Anterior cingulate cortex (tissue), 58 donors: Measurements from ENCODE around the gene PANK1.
"Not testable (repeated sequence)": the region's sequence is repeated elsewhere in the genome, so short reads cannot be mapped to it uniquely, and the experiment has no call there.

Source experiments
- DNase-seq, 58 donors: peaks; one replicate each; lab custom pipeline; 2025; lab: John Stamatoyannopoulos, UW

The PANK1 gene

GRCh38 chr10:89622151-89622550 lies 22.9 kb downstream of the PANK1 start:
- no peak for DNase-seq

GRCh38 chr10:89621438-89621837 lies 23.6 kb downstream of the PANK1 start:
- no peak for DNase-seq

- DNase-seq = not testable (repeated sequence)
These were observed 24.7 kb downstream of the PANK1 start for GRCh38 chr10:89620296-89620695.

GRCh38 chr10:89615824-89616223 lies 29.2 kb downstream of the PANK1 start:
- no peak for DNase-seq

- no peak for DNase-seq
These were observed 29.9 kb downstream of the PANK1 start for GRCh38 chr10:89615112-89615511.

- no peak for DNase-seq
These were observed 31.5 kb downstream of the PANK1 start for GRCh38 chr10:89613582-89613981.

GRCh38 chr10:89611282-89611681 lies 33.8 kb downstream of the PANK1 start:
- DNase-seq = no peak

- no peak for DNase-seq
These were observed 35.2 kb downstream of the PANK1 start for GRCh38 chr10:89609833-89610346.

- no peak for DNase-seq
These were observed 40.8 kb downstream of the PANK1 start for GRCh38 chr10:89604200-89604599.

- DNase-seq = no peak
These were observed 42.1 kb downstream of the PANK1 start for GRCh38 chr10:89602919-89603318.

GRCh38 chr10:89601728-89602361 lies 43.2 kb downstream of the PANK1 start:
- DNase-seq = no peak

GRCh38 chr10:89600041-89600440 lies 45.0 kb downstream of the PANK1 start:
- no peak for DNase-seq

GRCh38 chr10:89593043-89593442 lies 52.0 kb downstream of the PANK1 start:
- no peak for DNase-seq

GRCh38 chr10:89592539-89592938 lies 52.5 kb downstream of the PANK1 start:
- no peak for DNase-seq

GRCh38 chr10:89591796-89592271 lies 53.2 kb downstream of the PANK1 start:
- no peak for DNase-seq

- DNase-seq = no peak
These were observed 53.8 kb downstream of the PANK1 start for GRCh38 chr10:89591111-89591795.

GRCh38 chr10:89590326-89590725 lies 54.7 kb downstream of the PANK1 start:
- no peak for DNase-seq

- no peak for DNase-seq
These were observed 55.8 kb downstream of the PANK1 start for GRCh38 chr10:89589101-89589720.

GRCh38 chr10:89588671-89589070 lies 56.4 kb downstream of the PANK1 start:
- no peak for DNase-seq

- DNase-seq = no peak
These were observed 63.0 kb downstream of the PANK1 start for GRCh38 chr10:89582022-89582421.

GRCh38 chr10:89580243-89580642 lies 64.8 kb downstream of the PANK1 start:
- DNase-seq = no peak

- no peak for DNase-seq
These were observed 68.3 kb downstream of the PANK1 start for GRCh38 chr10:89576696-89577095.
